ENCODE results near the gene KCNG2. TPM values are rescaled to one million over a fixed set of nuclear protein-coding genes. Genes with fewer than 3 reads are reported as not detected.

The KCNG2 gene
- polyA plus RNA-seq, 1 donor from 2014 or later = not detected

- TF ChIP-seq, protein P1, sequence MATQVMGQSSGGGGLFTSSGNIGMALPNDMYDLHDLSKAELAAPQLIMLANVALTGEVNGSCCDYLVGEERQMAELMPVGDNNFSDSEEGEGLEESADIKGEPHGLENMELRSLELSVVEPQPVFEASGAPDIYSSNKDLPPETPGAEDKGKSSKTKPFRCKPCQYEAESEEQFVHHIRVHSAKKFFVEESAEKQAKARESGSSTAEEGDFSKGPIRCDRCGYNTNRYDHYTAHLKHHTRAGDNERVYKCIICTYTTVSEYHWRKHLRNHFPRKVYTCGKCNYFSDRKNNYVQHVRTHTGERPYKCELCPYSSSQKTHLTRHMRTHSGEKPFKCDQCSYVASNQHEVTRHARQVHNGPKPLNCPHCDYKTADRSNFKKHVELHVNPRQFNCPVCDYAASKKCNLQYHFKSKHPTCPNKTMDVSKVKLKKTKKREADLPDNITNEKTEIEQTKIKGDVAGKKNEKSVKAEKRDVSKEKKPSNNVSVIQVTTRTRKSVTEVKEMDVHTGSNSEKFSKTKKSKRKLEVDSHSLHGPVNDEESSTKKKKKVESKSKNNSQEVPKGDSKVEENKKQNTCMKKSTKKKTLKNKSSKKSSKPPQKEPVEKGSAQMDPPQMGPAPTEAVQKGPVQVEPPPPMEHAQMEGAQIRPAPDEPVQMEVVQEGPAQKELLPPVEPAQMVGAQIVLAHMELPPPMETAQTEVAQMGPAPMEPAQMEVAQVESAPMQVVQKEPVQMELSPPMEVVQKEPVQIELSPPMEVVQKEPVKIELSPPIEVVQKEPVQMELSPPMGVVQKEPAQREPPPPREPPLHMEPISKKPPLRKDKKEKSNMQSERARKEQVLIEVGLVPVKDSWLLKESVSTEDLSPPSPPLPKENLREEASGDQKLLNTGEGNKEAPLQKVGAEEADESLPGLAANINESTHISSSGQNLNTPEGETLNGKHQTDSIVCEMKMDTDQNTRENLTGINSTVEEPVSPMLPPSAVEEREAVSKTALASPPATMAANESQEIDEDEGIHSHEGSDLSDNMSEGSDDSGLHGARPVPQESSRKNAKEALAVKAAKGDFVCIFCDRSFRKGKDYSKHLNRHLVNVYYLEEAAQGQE (IDR thresholded peaks at IDR 0.05; ENCODE audit: borderline replicate concordance) = no peak
- no peak for TF ChIP-seq POLR2AphosphoS5 (IDR thresholded peaks at IDR 0.05)
- no peak for TF ChIP-seq EP300 (conservative IDR thresholded peaks at IDR 0.05; ENCODE audit: poor library complexity, severe bottlenecking)
Observed at GRCh38 chr18:79927607-79928562, 130.1 kb downstream of the KCNG2 start (continued).

GRCh38 chr18:79928563-79928960 lies 130.8 kb downstream of the KCNG2 start:
- no peak overlapping the region for H2AFZ ChIP-seq (ENCODE audit: low read depth, low read length)

More at GRCh38 chr18:79928563-79928960, 130.8 kb downstream of the KCNG2 start:
- Histone ChIP-seq H3K27ac (ENCODE audit: low read length) (no peak overlapping the region), H3K9ac (ENCODE audit: low read length) (no peak overlapping the region), H3K36me3 (ENCODE audit: insufficient read depth, low read length) (peaks cover 16% of the 10 kb centered on the region), H4K20me1 (ENCODE audit: insufficient read depth) (no peaks in the 10 kb centered on the region), H3K9me2 (ENCODE audit: insufficient read depth, low read length) (no peaks in the 10 kb centered on the region), H3K27me3 (ENCODE audit: insufficient read depth, low read depth, low read length) (no peaks in the 10 kb centered on the region), H3K4me2 (ENCODE audit: low read length) (no peak overlapping the region), H3K9me3 (ENCODE audit: low read length) (peaks cover 26% of the 10 kb centered on the region), H3K79me2 (replicated peaks; ENCODE audit: insufficient read depth, low read length) (peaks cover 17% of the 10 kb centered on the region), H3K4me3 (ENCODE audit: low read length) (no peak overlapping the region), H3F3A (ENCODE audit: insufficient read depth, low read length, poor library complexity, severe bottlenecking) (no peaks in the 10 kb centered on the region)
- TF ChIP-seq RAD21 (conservative IDR thresholded peaks at IDR 0.05) (no peak), TAF1 (IDR thresholded peaks at IDR 0.05; ENCODE audit: low read depth) (no peak), POLR2AphosphoS5 (IDR thresholded peaks at IDR 0.05) (no peak), MXI1 (conservative IDR thresholded peaks at IDR 0.05; ENCODE audit: poor library complexity, severe bottlenecking) (no peak), EP300 (conservative IDR thresholded peaks at IDR 0.05; ENCODE audit: poor library complexity, severe bottlenecking) (no peak), CTCF (IDR thresholded peaks at IDR 0.05; ENCODE audit: poor library complexity, severe bottlenecking) (no peak), SMC3 (conservative IDR thresholded peaks at IDR 0.05; ENCODE audit: poor library complexity) (no peak), EZH2 (IDR thresholded peaks at IDR 0.05; ENCODE audit: borderline replicate concordance, insufficient read depth, low read length, poor library complexity, severe bottlenecking) (no peak)
- TF ChIP-seq, protein P1 (IDR thresholded peaks at IDR 0.05; ENCODE audit: borderline replicate concordance) = no peak
